Measurements from ENCODE around the gene RBM17.
"Not testable (repeated sequence)": the region's sequence is repeated elsewhere in the genome, so short reads cannot be mapped to it uniquely, and the experiment has no call there.

The RBM17 gene

DNA sequence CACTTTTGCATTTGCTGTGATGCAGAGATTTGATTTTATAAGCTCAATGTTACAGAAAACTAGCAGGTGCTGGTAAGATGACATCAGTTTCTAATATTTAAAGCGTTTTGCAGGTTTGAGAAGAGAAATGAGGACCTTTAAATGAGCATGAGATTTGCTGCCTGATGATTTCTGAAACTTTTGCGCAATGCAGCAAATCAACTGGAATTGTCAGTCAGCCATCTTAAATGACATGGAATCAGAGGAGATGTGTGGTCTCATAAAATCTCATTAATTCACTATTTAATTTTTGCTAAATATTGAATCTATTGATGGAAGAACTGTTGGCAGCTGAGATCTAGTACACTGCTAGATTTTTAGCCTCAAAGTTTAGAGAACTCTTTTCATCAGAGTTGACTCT, 3.9 kb downstream of the RBM17 start:
- Histone ChIP-seq H3K9ac (ENCODE audit: low read length) (no peak overlapping the region), H3K27me3 (ENCODE audit: control insufficient read depth, insufficient read depth, low read length) (no peaks in the 10 kb centered on the region), H3K36me3 (ENCODE audit: control insufficient read depth, insufficient read depth, low read length) (no peaks in the 10 kb centered on the region), H3K4me1 (ENCODE audit: control insufficient read depth, insufficient read depth, low read length) (peaks cover 5% of the 10 kb centered on the region), H3K27ac (ENCODE audit: low read depth, low read length) (no peak overlapping the region), H3K4me3 (ENCODE audit: low read length) (no peak overlapping the region)

GRCh38 chr10:6095810-6096570, 7.2 kb downstream of the RBM17 start:
- H3K4me1 ChIP-seq (ENCODE audit: control insufficient read depth, insufficient read depth, low read length), result no peaks in the 10 kb centered on the region

DNA sequence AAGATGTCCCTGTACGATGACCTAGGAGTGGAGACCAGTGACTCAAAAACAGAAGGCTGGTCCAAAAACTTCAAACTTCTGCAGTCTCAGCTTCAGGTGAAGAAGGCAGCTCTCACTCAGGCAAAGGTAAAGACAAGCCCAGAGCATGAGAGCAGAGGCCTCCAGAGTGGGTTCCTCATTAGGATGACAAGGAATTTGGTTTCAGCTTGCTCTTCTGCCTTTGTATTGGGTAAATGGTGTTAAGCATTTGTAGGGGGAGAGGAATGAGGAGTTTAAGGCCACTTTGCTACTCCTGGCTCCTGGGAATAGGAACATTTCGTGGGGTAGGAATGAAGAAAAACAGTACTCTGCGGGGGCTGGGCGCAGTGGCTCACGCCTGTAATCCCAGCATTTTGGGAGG, 8.2 kb downstream of the RBM17 start:
- H3K4me3 ChIP-seq (ENCODE audit: low read length), result no peak overlapping the region
- H3K4me1 ChIP-seq (ENCODE audit: control insufficient read depth, insufficient read depth, low read length), result no peaks in the 10 kb centered on the region
- no peak overlapping the region for H3K27ac ChIP-seq (ENCODE audit: low read depth, low read length)
- H3K27me3 ChIP-seq (ENCODE audit: control insufficient read depth, insufficient read depth, low read length), result no peaks in the 10 kb centered on the region
- H3K9ac ChIP-seq (ENCODE audit: low read length), result no peak overlapping the region
- peaks cover 1% of the 10 kb centered on the region for H3K36me3 ChIP-seq (ENCODE audit: control insufficient read depth, insufficient read depth, low read length)

More at GRCh38 chr10:6095810-6096570, 7.2 kb downstream of the RBM17 start:
- H3K4me3 ChIP-seq (ENCODE audit: low read length), result no peak overlapping the region
- H3K27ac ChIP-seq (ENCODE audit: low read depth, low read length), result no peak overlapping the region
- no peak overlapping the region for H3K9ac ChIP-seq (ENCODE audit: low read length)
- no peaks in the 10 kb centered on the region for H3K36me3 ChIP-seq (ENCODE audit: control insufficient read depth, insufficient read depth, low read length)
- no peaks in the 10 kb centered on the region for H3K27me3 ChIP-seq (ENCODE audit: control insufficient read depth, insufficient read depth, low read length)

DNA sequence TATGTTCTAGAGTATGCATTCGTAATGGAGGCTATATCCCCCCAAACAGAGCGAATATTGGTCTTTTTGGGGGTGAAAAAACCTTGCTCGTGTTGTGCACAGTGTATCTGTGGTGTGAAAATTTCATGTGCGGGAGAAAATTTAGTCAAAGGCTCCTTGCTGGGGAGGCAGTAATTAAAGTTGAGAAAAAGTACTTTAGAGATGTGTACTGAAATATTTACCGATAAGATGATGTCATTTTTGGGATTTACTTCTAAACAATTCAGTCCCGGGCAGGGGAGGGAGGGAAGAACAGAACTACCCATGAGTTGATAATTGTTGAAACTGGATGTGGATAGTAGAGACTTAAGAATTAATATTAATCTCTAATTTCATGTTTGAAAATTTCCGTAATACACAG, 9.3 kb downstream of the RBM17 start:
- no peak overlapping the region for H3K27ac ChIP-seq (ENCODE audit: low read depth, low read length)
- H3K4me3 ChIP-seq (ENCODE audit: low read length), result no peak overlapping the region
- no peaks in the 10 kb centered on the region for H3K27me3 ChIP-seq (ENCODE audit: control insufficient read depth, insufficient read depth, low read length)
- no peaks in the 10 kb centered on the region for H3K4me1 ChIP-seq (ENCODE audit: control insufficient read depth, insufficient read depth, low read length)
- peaks cover 3% of the 10 kb centered on the region for H3K36me3 ChIP-seq (ENCODE audit: control insufficient read depth, insufficient read depth, low read length)
- no peak overlapping the region for H3K9ac ChIP-seq (ENCODE audit: low read length)

DNA sequence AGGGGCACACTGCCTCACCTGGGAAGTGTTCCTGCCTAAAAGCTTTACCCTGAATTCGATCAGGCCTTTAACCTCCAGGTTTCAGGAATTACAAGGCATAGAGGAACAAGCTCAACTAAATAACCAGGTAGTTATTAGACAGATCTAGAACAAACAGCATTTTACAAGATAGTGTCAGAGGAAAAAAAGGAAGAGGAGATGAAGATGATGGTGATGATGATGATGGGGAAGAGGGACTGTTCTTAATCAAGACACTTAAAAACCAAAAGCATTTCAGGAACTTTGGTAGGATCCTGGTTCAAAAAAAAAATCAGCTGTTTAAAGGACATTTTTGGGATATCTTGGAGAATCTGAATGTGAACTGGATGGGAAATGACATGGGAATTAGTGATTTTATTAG, 11.5 kb downstream of the RBM17 start:
- Histone ChIP-seq H3K9ac (ENCODE audit: low read length) (no peak overlapping the region), H3K27ac (ENCODE audit: low read depth, low read length) (no peak overlapping the region), H3K4me3 (ENCODE audit: low read length) (no peak overlapping the region), H3K36me3 (ENCODE audit: control insufficient read depth, insufficient read depth, low read length) (peaks cover 12% of the 10 kb centered on the region), H3K27me3 (ENCODE audit: control insufficient read depth, insufficient read depth, low read length) (no peaks in the 10 kb centered on the region), H3K4me1 (ENCODE audit: control insufficient read depth, insufficient read depth, low read length) (no peaks in the 10 kb centered on the region)

DNA sequence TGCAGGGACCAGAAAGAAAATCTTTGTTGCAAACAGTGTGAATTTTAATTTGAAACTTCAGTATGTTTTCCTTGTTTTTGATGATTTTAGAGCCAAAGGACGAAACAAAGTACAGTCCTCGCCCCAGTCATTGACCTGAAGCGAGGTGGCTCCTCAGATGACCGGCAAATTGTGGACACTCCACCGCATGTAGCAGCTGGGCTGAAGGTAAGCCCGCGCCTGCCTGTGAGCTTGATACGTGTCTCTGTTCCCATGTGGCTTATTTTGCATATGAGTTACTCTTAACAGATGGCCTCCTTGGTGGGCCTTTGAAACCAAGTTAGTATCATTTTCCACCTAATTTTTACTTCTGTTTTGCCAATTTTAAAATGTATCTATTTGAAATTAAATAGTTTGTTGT, 12.3 kb downstream of the RBM17 start:
- Histone ChIP-seq H3K9ac (ENCODE audit: low read length) (no peak overlapping the region), H3K4me3 (ENCODE audit: low read length) (no peak overlapping the region), H3K27me3 (ENCODE audit: control insufficient read depth, insufficient read depth, low read length) (no peaks in the 10 kb centered on the region), H3K4me1 (ENCODE audit: control insufficient read depth, insufficient read depth, low read length) (no peaks in the 10 kb centered on the region), H3K27ac (ENCODE audit: low read depth, low read length) (no peak overlapping the region), H3K36me3 (ENCODE audit: control insufficient read depth, insufficient read depth, low read length) (peaks cover 12% of the 10 kb centered on the region)

DNA sequence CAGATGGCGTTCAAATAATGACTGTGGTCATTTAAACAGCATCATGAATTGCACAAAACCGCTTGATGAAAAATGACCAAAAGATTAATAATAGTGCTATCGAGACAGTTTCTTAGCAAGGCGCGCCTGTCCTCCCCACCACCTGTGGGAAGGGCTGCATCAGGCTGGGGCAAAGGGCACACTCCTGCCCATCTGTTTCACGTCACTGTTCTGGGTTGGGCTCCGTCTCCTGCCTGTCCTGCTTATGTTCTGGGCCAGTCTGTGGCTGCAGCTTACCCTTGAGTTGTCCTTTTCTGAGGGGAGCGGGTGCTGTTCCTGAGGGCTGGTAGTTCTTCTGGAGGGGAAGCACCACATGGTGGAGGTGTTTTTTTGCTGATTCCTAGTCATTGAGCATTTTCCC, 13.3 kb downstream of the RBM17 start:
- Histone ChIP-seq H3K4me1 (ENCODE audit: control insufficient read depth, insufficient read depth, low read length) (no peaks in the 10 kb centered on the region), H3K27me3 (ENCODE audit: control insufficient read depth, insufficient read depth, low read length) (no peaks in the 10 kb centered on the region), H3K9ac (ENCODE audit: low read length) (no peak overlapping the region), H3K36me3 (ENCODE audit: control insufficient read depth, insufficient read depth, low read length) (peaks cover 12% of the 10 kb centered on the region), H3K4me3 (ENCODE audit: low read length) (no peak overlapping the region), H3K27ac (ENCODE audit: low read depth, low read length) (no peak overlapping the region)

GRCh38 chr10:6103591-6103990, 14.8 kb downstream of the RBM17 start:
- H3K4me1 ChIP-seq (ENCODE audit: control insufficient read depth, insufficient read depth, low read length), result no peaks in the 10 kb centered on the region
- no peaks in the 10 kb centered on the region for H3K27me3 ChIP-seq (ENCODE audit: control insufficient read depth, insufficient read depth, low read length)
- H3K9ac ChIP-seq (ENCODE audit: low read length), result no peak overlapping the region
- peaks cover 19% of the 10 kb centered on the region for H3K36me3 ChIP-seq (ENCODE audit: control insufficient read depth, insufficient read depth, low read length)
- no peak overlapping the region for H3K4me3 ChIP-seq (ENCODE audit: low read length)
- no peak overlapping the region for H3K27ac ChIP-seq (ENCODE audit: low read depth, low read length)

DNA sequence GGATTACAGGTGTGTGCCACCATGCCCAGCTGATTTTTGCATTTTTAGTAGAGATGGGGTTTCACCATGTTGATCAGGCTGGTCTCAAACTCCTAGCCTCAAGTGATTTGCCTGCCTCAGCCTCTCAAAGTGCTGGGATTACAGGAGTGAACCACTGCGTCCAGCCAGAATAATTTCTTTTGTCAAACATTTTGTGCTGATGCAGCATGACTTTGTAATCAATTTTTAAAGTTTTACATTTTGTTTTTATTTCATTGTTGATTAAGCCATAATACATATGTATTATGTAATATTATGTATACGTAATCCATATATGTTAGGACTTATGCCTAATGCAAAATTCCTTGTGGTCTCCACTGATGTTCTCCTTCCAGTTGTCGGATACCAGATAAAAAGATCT, 18.8 kb downstream of the RBM17 start:
- not testable (repeated sequence) for H3K4me1 ChIP-seq (ENCODE audit: control insufficient read depth, insufficient read depth, low read length); H3K27ac ChIP-seq (ENCODE audit: low read depth, low read length); H3K9ac ChIP-seq (ENCODE audit: low read length); H3K4me3 ChIP-seq (ENCODE audit: low read length); H3K27me3 ChIP-seq (ENCODE audit: control insufficient read depth, insufficient read depth, low read length)
- peaks cover 38% of the 10 kb centered on the region for H3K36me3 ChIP-seq (ENCODE audit: control insufficient read depth, insufficient read depth, low read length)

GRCh38 chr10:6108072-6108471, 19.2 kb downstream of the RBM17 start:
- Histone ChIP-seq H3K4me1 (ENCODE audit: control insufficient read depth, insufficient read depth, low read length) (no peaks in the 10 kb centered on the region), H3K4me3 (ENCODE audit: low read length) (no peak overlapping the region), H3K27me3 (ENCODE audit: control insufficient read depth, insufficient read depth, low read length) (no peaks in the 10 kb centered on the region), H3K9ac (ENCODE audit: low read length) (no peak overlapping the region), H3K36me3 (ENCODE audit: control insufficient read depth, insufficient read depth, low read length) (peaks cover 42% of the 10 kb centered on the region), H3K27ac (ENCODE audit: low read depth, low read length) (no peak overlapping the region)

GRCh38 chr10:6108631-6109443, 20.0 kb downstream of the RBM17 start:
- Histone ChIP-seq H3K27me3 (ENCODE audit: control insufficient read depth, insufficient read depth, low read length) (no peaks in the 10 kb centered on the region), H3K27ac (ENCODE audit: low read depth, low read length) (no peak overlapping the region)

DNA sequence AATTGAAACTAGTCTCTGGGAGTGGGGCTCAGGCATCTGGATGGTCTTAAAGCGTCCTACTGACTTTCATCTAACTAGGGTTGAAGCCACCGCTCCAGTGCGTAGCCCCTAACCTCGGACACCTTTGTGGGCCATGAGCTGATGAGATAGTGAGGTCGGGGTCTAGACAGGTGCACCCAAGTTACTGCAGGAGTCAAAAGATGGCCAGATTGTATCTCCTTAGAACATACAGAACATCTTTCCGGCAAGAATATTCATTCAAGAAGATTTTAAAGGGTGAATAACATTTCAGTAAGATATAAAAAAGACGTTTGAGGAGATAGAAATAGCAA, 20.6 kb downstream of the RBM17 start:
- H3K4me3 ChIP-seq (ENCODE audit: low read length), result no peak overlapping the region
- peaks cover 47% of the 10 kb centered on the region for H3K36me3 ChIP-seq (ENCODE audit: control insufficient read depth, insufficient read depth, low read length)
- H3K27ac ChIP-seq (ENCODE audit: low read depth, low read length), result no peak overlapping the region
- no peak overlapping the region for H3K9ac ChIP-seq (ENCODE audit: low read length)
- H3K27me3 ChIP-seq (ENCODE audit: control insufficient read depth, insufficient read depth, low read length), result no peaks in the 10 kb centered on the region
- H3K4me1 ChIP-seq (ENCODE audit: control insufficient read depth, insufficient read depth, low read length), result no peaks in the 10 kb centered on the region

More at GRCh38 chr10:6108631-6109443, 20.0 kb downstream of the RBM17 start:
- Histone ChIP-seq H3K36me3 (ENCODE audit: control insufficient read depth, insufficient read depth, low read length) (peaks cover 43% of the 10 kb centered on the region), H3K4me3 (ENCODE audit: low read length) (no peak overlapping the region), H3K4me1 (ENCODE audit: control insufficient read depth, insufficient read depth, low read length) (no peaks in the 10 kb centered on the region), H3K9ac (ENCODE audit: low read length) (no peak overlapping the region)

GRCh38 chr10:6110136-6110535, 21.3 kb downstream of the RBM17 start:
- no peak overlapping the region for H3K27ac ChIP-seq (ENCODE audit: low read depth, low read length)
- no peak overlapping the region for H3K4me3 ChIP-seq (ENCODE audit: low read length)
- H3K9ac ChIP-seq (ENCODE audit: low read length), result no peak overlapping the region
- no peaks in the 10 kb centered on the region for H3K27me3 ChIP-seq (ENCODE audit: control insufficient read depth, insufficient read depth, low read length)
- H3K4me1 ChIP-seq (ENCODE audit: control insufficient read depth, insufficient read depth, low read length), result no peaks in the 10 kb centered on the region
- peaks cover 47% of the 10 kb centered on the region for H3K36me3 ChIP-seq (ENCODE audit: control insufficient read depth, insufficient read depth, low read length)

Measured in rectal smooth muscle tissue (tissue), 1 donor.